HEK293T (cell line): Measurements from ENCODE around the gene PNKD.

Experiments used
- BHLHE40 ChIP-seq: fragments of 450-650 bp; IDR thresholded peaks from 2 replicates; pipeline ENCODE4 v1.6.1; 2016; ENCODE audit warnings: mild to moderate bottlenecking, moderate library complexity, borderline replicate concordance
- ELF4 ChIP-seq: fragments of 450-650 bp; IDR thresholded peaks from 2 replicates; pipeline ENCODE4 v1.6.1; 2017; ENCODE audit warnings: antibody characterized with exemption
- FOXA1 ChIP-seq: fragments of 450-650 bp; IDR thresholded peaks from 2 replicates; pipeline ENCODE4 v1.6.1; 2016; ENCODE audit warnings: mild to moderate bottlenecking
- HDGF ChIP-seq: fragments of 450-650 bp; IDR thresholded peaks from 2 replicates; pipeline ENCODE4 v1.6.1; 2017; ENCODE audit warnings: antibody characterized with exemption, borderline replicate concordance
- SP1 ChIP-seq: fragments of 450-650 bp; IDR thresholded peaks from 2 replicates; pipeline ENCODE4 v1.6.1; 2017
- SUZ12 ChIP-seq: fragments of 450-650 bp; IDR thresholded peaks from 2 replicates; pipeline ENCODE4 v1.6.1; 2016; ENCODE audit warnings: mild to moderate bottlenecking

DNA sequence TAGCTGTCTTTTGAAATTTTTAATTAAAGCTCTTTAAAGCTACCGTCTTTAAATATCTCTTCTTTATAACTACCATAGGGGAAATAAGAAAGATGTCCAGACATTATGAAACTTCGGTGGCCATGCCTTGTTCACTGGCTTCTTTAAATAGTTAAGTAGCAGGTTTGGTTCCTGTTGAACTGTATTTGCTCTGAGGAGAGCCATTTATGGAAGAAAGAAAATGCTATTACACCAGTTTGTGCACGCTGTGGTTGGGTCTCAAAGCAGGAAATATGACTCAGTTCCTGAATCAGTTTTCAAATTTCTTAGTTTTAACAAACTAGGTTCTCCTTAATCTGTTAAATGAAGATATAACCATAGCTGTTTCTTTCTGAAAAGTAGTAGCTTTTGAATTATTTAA, 41.1 kb upstream of the PNKD start:
- TF ChIP-seq BHLHE40 (no peak), SUZ12 (no peak), HDGF (no peak), ELF4 (no peak), SP1 (no peak), FOXA1 (no peak)
